ENCODE measurements around the gene ITPRID2. TPM values are rescaled to one million over a fixed set of nuclear protein-coding genes. Genes with fewer than 3 reads are reported as not detected.

Gene ITPRID2
- total and polyA plus RNA-seq, 2 of the 4 experiments (the other 2 are of a cell fraction) = 74.1 to 187 TPM

DNA sequence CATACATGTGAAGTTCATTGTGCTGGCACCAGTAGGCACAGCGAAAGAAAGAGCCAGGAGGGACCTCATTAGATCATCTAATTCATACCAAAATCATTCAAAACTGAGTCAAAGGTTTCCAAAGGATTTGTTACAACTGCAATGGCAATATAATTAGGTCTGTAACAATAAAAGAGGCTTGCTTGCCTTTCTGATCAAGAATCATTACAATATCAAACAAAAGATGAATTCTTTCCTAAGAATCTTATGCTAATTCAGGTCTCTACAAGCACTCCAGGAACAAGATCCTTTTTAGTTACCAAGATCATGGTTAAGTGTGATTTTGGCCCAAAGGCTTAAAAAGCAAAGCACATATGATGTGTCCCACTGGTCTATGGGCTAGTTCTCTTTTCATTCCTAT lies 41.9 kb upstream of the ITPRID2 start:
- TF ChIP-seq CEBPB (IDR thresholded peaks at IDR 0.05; ENCODE audit: low read depth, low read length) (no peak), POLR2A (IDR thresholded peaks at IDR 0.05; ENCODE audit: low read depth, low read length) (no peak), MAZ (IDR thresholded peaks at IDR 0.05; ENCODE audit: borderline replicate concordance, low read depth, low read length) (no peak), FOS (IDR thresholded peaks at IDR 0.05; ENCODE audit: low read depth, low read length) (no peak), RCOR1 (IDR thresholded peaks at IDR 0.05; ENCODE audit: insufficient replicate concordance, low read length) (no peak), RFX5 (IDR thresholded peaks at IDR 0.05; ENCODE audit: low read depth, low read length) (no peak), CHD1 (IDR thresholded peaks at IDR 0.05; ENCODE audit: low read depth, low read length) (no peak), RAD21 (IDR thresholded peaks at IDR 0.05; ENCODE audit: low read length) (no peak), MAFK (IDR thresholded peaks at IDR 0.05; ENCODE audit: low read depth, low read length) (no peak), SMC3 (IDR thresholded peaks at IDR 0.05; ENCODE audit: low read depth, low read length) (no peak), NFE2L2 (IDR thresholded peaks at IDR 0.05; ENCODE audit: low read depth, low read length) (no peak), BHLHE40 (IDR thresholded peaks at IDR 0.05; ENCODE audit: low read depth, low read length) (no peak), MXI1 (IDR thresholded peaks at IDR 0.05; ENCODE audit: borderline replicate concordance, low read depth, low read length) (no peak)
- TF ChIP-seq, protein P1, sequence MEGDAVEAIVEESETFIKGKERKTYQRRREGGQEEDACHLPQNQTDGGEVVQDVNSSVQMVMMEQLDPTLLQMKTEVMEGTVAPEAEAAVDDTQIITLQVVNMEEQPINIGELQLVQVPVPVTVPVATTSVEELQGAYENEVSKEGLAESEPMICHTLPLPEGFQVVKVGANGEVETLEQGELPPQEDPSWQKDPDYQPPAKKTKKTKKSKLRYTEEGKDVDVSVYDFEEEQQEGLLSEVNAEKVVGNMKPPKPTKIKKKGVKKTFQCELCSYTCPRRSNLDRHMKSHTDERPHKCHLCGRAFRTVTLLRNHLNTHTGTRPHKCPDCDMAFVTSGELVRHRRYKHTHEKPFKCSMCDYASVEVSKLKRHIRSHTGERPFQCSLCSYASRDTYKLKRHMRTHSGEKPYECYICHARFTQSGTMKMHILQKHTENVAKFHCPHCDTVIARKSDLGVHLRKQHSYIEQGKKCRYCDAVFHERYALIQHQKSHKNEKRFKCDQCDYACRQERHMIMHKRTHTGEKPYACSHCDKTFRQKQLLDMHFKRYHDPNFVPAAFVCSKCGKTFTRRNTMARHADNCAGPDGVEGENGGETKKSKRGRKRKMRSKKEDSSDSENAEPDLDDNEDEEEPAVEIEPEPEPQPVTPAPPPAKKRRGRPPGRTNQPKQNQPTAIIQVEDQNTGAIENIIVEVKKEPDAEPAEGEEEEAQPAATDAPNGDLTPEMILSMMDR (conservative IDR thresholded peaks at IDR 0.05; ENCODE audit: low read depth, low read length) = no peak
- TF ChIP-seq, protein P2, sequence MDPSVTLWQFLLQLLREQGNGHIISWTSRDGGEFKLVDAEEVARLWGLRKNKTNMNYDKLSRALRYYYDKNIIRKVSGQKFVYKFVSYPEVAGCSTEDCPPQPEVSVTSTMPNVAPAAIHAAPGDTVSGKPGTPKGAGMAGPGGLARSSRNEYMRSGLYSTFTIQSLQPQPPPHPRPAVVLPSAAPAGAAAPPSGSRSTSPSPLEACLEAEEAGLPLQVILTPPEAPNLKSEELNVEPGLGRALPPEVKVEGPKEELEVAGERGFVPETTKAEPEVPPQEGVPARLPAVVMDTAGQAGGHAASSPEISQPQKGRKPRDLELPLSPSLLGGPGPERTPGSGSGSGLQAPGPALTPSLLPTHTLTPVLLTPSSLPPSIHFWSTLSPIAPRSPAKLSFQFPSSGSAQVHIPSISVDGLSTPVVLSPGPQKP (IDR thresholded peaks at IDR 0.05; ENCODE audit: borderline replicate concordance, low read depth, low read length) = no peak
- TF ChIP-seq, protein P3, sequence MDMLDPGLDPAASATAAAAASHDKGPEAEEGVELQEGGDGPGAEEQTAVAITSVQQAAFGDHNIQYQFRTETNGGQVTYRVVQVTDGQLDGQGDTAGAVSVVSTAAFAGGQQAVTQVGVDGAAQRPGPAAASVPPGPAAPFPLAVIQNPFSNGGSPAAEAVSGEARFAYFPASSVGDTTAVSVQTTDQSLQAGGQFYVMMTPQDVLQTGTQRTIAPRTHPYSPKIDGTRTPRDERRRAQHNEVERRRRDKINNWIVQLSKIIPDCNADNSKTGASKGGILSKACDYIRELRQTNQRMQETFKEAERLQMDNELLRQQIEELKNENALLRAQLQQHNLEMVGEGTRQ (IDR thresholded peaks at IDR 0.05; ENCODE audit: low read depth, low read length) = no peak
- no peaks in the 10 kb centered on the region for H3K4me1 ChIP-seq (ENCODE audit: control insufficient read depth, insufficient read depth, low read length)
- H3K79me1 ChIP-seq (ENCODE audit: low read depth in 1 of 2, low read length in 2 of 2) = no peaks in the 10 kb centered on the region
- H3K4me3 ChIP-seq (ENCODE audit: insufficient read depth, low read depth, low read length) = no peak overlapping the region
- H4K20me1 ChIP-seq (ENCODE audit: insufficient read depth, low read length) = no peaks in the 10 kb centered on the region
- no peak overlapping the region for H4K5ac ChIP-seq (ENCODE audit: low read depth, low read length)
- no peak overlapping the region for H3K18ac ChIP-seq (ENCODE audit: low read depth, low read length)
- no CpG with 5 or more reads among the region's 1 CpG for WGBS, 2 experiments (ENCODE audit: extremely low coverage in 2 of 2, insufficient read length in 1 of 2)
- H3K9ac ChIP-seq (ENCODE audit: low read depth, low read length) = no peak overlapping the region
- H4K8ac ChIP-seq (ENCODE audit: low read depth in 2 of 2, low read length in 2 of 2) = no peak overlapping the region
- no peak overlapping the region for H3K14ac ChIP-seq (replicated peaks; ENCODE audit: low read depth, low read length)
- ChIA-PET CTCF (interaction anchor here (1.6 kb wide), 1 partner anchor 10 kb away, joined by 5 read pairs; no protein-coding TSS in a partner anchor), POLR2A (ENCODE audit: unreplicated experiment) (no interaction called here)
- no peak overlapping the region for H3K56ac ChIP-seq (ENCODE audit: extremely low read depth, insufficient read depth, low read length)
- no peak overlapping the region for H3K23ac ChIP-seq (ENCODE audit: low read depth, low read length)
- no peak overlapping the region for H3K4me2 ChIP-seq (ENCODE audit: low read depth, low read length)
- BruUV-seq (replicated peaks) = no TSS peak
- in situ Hi-C loops (cut with MboI; ENCODE audit: low sequenced_read_pairs) = no loop called here
- H3K27me3 ChIP-seq (ENCODE audit: control insufficient read depth, insufficient read depth, low read length) = no peaks in the 10 kb centered on the region
- H2BK120ac ChIP-seq (ENCODE audit: low read depth, low read length) = no peak overlapping the region
- ATAC-seq (ENCODE audit: low read depth) = no peak
- H2AFZ ChIP-seq (replicated peaks; ENCODE audit: low read length, poor library complexity) = no peak overlapping the region
- H3K4ac ChIP-seq (ENCODE audit: low read depth, low read length) = no peak overlapping the region
- intact Hi-C loops (cut with micrococcal nuclease) = no loop called here
- no peak overlapping the region for H2AK9ac ChIP-seq (replicated peaks; ENCODE audit: low read depth, low read length, poor library complexity)
- no peak overlapping the region for H4K91ac ChIP-seq (ENCODE audit: insufficient read depth, low read depth, low read length)
- H2BK20ac ChIP-seq (ENCODE audit: low read depth, low read length) = no peak overlapping the region
- no peak overlapping the region for H3K27ac ChIP-seq (ENCODE audit: insufficient read depth, low read length)
- no peaks in the 10 kb centered on the region for H3K9me3 ChIP-seq (ENCODE audit: control insufficient read depth, insufficient read depth, low read length)
- H2AK5ac ChIP-seq (ENCODE audit: low read depth, low read length) = no peak overlapping the region
- dilution Hi-C loops (cut with HindIII; ENCODE audit: low sequenced_read_pairs, unreplicated experiment) = no loop called here
- no peak for DNase-seq
- no peaks in the 10 kb centered on the region for H3K36me3 ChIP-seq (ENCODE audit: control insufficient read depth, insufficient read depth, low read length)
- H2BK5ac ChIP-seq (ENCODE audit: low read depth, low read length, poor library complexity, severe bottlenecking) = no peak overlapping the region
- no peak overlapping the region for H2BK15ac ChIP-seq (ENCODE audit: low read depth, low read length)
- H3K9me1 ChIP-seq (ENCODE audit: insufficient read depth, low read length) = no peaks in the 10 kb centered on the region

Data from IMR-90 (cell line).